WTC11 (cell line): ENCODE measurements around the gene SUPT4H1. TPM values are rescaled to one million over a fixed set of nuclear protein-coding genes. Genes with fewer than 3 reads are reported as not detected.

Experiments used
- ATAC-seq: fragments of 200-7000 bp; cut with Tn5 transposase; 2 replicates; pipeline ENCODE4 v1.10.0; 2021; ENCODE audit warnings: mild to moderate bottlenecking, moderate library complexity
- CTCF ChIA-PET: fragments of 300-600 bp; sonication (Branson Sonifier 250); formaldehyde crosslinking; loops from one replicate; lab custom pipeline; 2021; ENCODE audit warnings: antibody characterized with exemption; lab: Charles Lee
- POLR2A ChIA-PET: fragments of 350-600 bp; sonication (Branson Sonifier 250); formaldehyde crosslinking; loops from one replicate; lab custom pipeline; 2021; ENCODE audit warnings: antibody characterized with exemption; lab: Charles Lee
- DNase-seq: peaks from one replicate; pipeline ENCODE4 v3.0.0; 2021; ENCODE audit warnings: low spot score
- H3K27ac Mint-ChIP-seq: 2 replicates; pipeline ENCODE4 v1.8.0; 2021; ENCODE audit warnings: mixed read lengths
- H3K27me3 Mint-ChIP-seq: 2 replicates; pipeline ENCODE4 v1.8.0; 2021; ENCODE audit warnings: low read depth, mild to moderate bottlenecking, moderate library complexity, mixed read lengths
- H3K36me3 Mint-ChIP-seq: 2 replicates; pipeline ENCODE4 v1.8.0; 2021; ENCODE audit warnings: mixed read lengths
- H3K4me1 Mint-ChIP-seq: 2 replicates; pipeline ENCODE4 v1.8.0; 2022; ENCODE audit warnings: mixed read lengths
- H3K4me3 Mint-ChIP-seq: 2 replicates; pipeline ENCODE4 v1.8.0; 2021; ENCODE audit warnings: mild to moderate bottlenecking, moderate library complexity, mixed read lengths
- H3K9me3 Mint-ChIP-seq: 2 replicates; pipeline ENCODE4 v1.8.0; 2021; ENCODE audit warnings: mixed read lengths
- ATF1 ChIP-seq: sonication (generic); formaldehyde crosslinking; IDR thresholded peaks from 2 replicates; pipeline ENCODE4 v1.8.1; 2023; ENCODE audit warnings: mild to moderate bottlenecking, moderate library complexity, missing genetic modification reagents
- CREM ChIP-seq: sonication (generic); formaldehyde crosslinking; IDR thresholded peaks from 2 replicates; pipeline ENCODE4 v1.8.1; 2022; ENCODE audit warnings: mild to moderate bottlenecking, missing genetic modification reagents, moderate library complexity
- CTCF ChIP-seq: fragments of 200-600 bp; IDR thresholded peaks from 2 replicates; pipeline ENCODE4 v1.8.0; 2022; ENCODE audit warnings: antibody characterized with exemption
- FOXK1 ChIP-seq: sonication (generic); formaldehyde crosslinking; IDR thresholded peaks from 2 replicates; pipeline ENCODE4 v1.8.0; 2022; ENCODE audit warnings: mild to moderate bottlenecking, moderate library complexity, missing genetic modification reagents
- GRHL2 ChIP-seq: fragments of 250-450 bp; sonication (Bioruptor Pico); IDR thresholded peaks from 2 replicates; pipeline ENCODE4 v1.8.0; 2022; ENCODE audit warnings: mild to moderate bottlenecking, moderate library complexity; ENCODE audit not compliant: insufficient replicate concordance, severe bottlenecking
- GTF2I ChIP-seq: fragments of 250-450 bp; sonication (Bioruptor Pico); conservative IDR thresholded peaks from 2 replicates; pipeline ENCODE4 v1.4.0; 2021; ENCODE audit warnings: mild to moderate bottlenecking
- IRF1 ChIP-seq: sonication (generic); formaldehyde crosslinking; IDR thresholded peaks from 2 replicates; pipeline ENCODE4 v1.8.0; 2023; ENCODE audit warnings: missing genetic modification reagents
- JAZF1 ChIP-seq: fragments of 250-450 bp; sonication (Bioruptor Pico); IDR thresholded peaks from 2 replicates; pipeline ENCODE4 v1.9.0; 2021; ENCODE audit warnings: moderate library complexity, mild to moderate bottlenecking, inconsistent platforms
- MAX ChIP-seq: sonication (generic); formaldehyde crosslinking; IDR thresholded peaks from 2 replicates; pipeline ENCODE4 v1.8.0; 2022; ENCODE audit warnings: mild to moderate bottlenecking, missing genetic modification reagents
- NFATC4 ChIP-seq: fragments of 250-450 bp; sonication (Bioruptor Pico); IDR thresholded peaks from 2 replicates; pipeline ENCODE4 v1.9.0; 2021; ENCODE audit warnings: mild to moderate bottlenecking
- NR3C1 ChIP-seq: sonication (generic); formaldehyde crosslinking; conservative IDR thresholded peaks from 2 replicates; pipeline ENCODE4 v1.8.1; 2023; ENCODE audit warnings: low read depth, mild to moderate bottlenecking, missing genetic modification reagents
- PRRX2 ChIP-seq: fragments of 250-450 bp; sonication (Bioruptor Pico); IDR thresholded peaks from 2 replicates; pipeline ENCODE4 v1.8.0; 2021; ENCODE audit warnings: mild to moderate bottlenecking
- ZNF232 ChIP-seq: sonication (generic); formaldehyde crosslinking; IDR thresholded peaks from 2 replicates; pipeline ENCODE4 v1.8.0; 2022; ENCODE audit warnings: mild to moderate bottlenecking, missing genetic modification reagents
- ZNF396 ChIP-seq: fragments of 250-450 bp; sonication (Bioruptor Pico); IDR thresholded peaks from 2 replicates; pipeline ENCODE4 v1.8.0; 2021; ENCODE audit warnings: mild to moderate bottlenecking, moderate library complexity, borderline replicate concordance
- ZNF416 ChIP-seq: fragments of 250-450 bp; sonication (Bioruptor Pico); IDR thresholded peaks from 2 replicates; pipeline ENCODE4 v1.9.0; 2021; ENCODE audit warnings: mild to moderate bottlenecking, inconsistent platforms
- ZNF671 ChIP-seq: fragments of 250-450 bp; sonication (Bioruptor Pico); IDR thresholded peaks from 2 replicates; pipeline ENCODE4 v1.8.0; 2021; ENCODE audit warnings: mild to moderate bottlenecking
- total RNA-seq: library from RNA; stranded (reverse); gene quantifications from 3 replicates; pipeline ENCODE4 v1.2.3, GENCODE V29; 2021
- TF ChIP-seq, protein P1 (sequence below): sonication (generic); formaldehyde crosslinking; conservative IDR thresholded peaks from 2 replicates; pipeline ENCODE4 v1.8.1; 2022; ENCODE audit warnings: mild to moderate bottlenecking, missing genetic modification reagents
- TF ChIP-seq, protein P2 (sequence below): sonication (generic); formaldehyde crosslinking; IDR thresholded peaks from 2 replicates; pipeline ENCODE4 v1.8.0; 2023; ENCODE audit warnings: missing genetic modification reagents, mild to moderate bottlenecking, borderline replicate concordance
- TF ChIP-seq, protein P3 (sequence below): sonication (generic); formaldehyde crosslinking; IDR thresholded peaks from 2 replicates; pipeline ENCODE4 v1.8.0; 2022; ENCODE audit warnings: mild to moderate bottlenecking, missing genetic modification reagents

The SUPT4H1 gene
- total RNA-seq, 1 experiment from 2014 or later: 85.5 TPM

DNA sequence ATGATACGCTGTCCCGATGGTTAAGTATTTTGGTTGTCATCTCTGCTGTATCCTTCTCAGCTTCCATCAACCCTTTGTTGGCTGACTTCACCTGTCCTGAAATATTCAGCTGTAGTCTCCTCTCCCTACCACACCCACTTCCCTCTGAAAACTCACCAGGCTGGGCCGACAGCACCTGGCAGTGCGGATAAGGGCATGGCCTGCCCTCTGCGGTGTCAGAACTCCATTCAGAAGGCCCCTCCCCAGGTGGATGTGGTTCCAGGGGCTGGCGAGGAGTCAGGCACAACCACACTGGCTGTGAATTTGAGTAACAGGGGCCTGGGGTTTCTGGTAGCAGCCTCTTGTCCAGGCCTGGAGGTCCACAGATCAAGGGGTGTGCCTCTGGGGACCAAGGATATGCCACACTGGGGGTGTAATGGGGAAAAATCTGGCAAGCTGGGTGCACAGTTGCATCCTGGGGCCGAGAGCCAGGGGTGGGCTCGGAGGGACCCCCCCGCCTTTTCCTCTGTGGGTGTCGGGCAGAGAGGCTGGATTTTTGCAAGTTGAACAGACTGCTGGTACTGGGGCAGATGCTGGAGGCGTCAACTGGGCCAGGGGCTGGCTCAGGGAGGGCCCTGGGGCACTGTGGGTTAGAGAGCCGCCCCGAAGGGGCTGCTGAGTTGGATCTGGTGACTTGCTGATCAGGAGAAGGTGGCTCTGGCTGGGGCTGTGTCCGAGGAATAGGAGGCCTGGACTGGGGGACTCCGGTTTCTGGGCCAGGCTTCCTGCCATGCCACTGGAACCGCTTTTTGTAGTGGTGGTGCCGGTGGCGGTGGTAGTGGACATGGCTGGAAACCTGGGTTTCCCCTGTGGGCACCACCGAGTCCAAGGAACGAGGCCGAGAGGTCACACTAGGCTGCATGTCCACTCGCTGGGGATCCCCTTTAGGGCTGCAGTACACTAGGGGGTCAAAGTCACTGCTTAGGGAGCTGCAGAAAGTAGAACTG lies 5.6 kb upstream of the SUPT4H1 start:
- H3K27ac Mint-ChIP-seq: no peak overlapping the region
- no peaks in the 10 kb centered on the region for H3K9me3 Mint-ChIP-seq
- no peak for DNase-seq
- no peak for TF ChIP-seq CREM (CRISPR knock-in tag)
- no peak for TF ChIP-seq CTCF
- TF ChIP-seq JAZF1 (CRISPR knock-in tag): no peak
- TF ChIP-seq, protein P1, sequence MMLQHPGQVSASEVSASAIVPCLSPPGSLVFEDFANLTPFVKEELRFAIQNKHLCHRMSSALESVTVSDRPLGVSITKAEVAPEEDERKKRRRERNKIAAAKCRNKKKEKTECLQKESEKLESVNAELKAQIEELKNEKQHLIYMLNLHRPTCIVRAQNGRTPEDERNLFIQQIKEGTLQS (CRISPR knock-in tag): no peak
- TF ChIP-seq, protein P2, sequence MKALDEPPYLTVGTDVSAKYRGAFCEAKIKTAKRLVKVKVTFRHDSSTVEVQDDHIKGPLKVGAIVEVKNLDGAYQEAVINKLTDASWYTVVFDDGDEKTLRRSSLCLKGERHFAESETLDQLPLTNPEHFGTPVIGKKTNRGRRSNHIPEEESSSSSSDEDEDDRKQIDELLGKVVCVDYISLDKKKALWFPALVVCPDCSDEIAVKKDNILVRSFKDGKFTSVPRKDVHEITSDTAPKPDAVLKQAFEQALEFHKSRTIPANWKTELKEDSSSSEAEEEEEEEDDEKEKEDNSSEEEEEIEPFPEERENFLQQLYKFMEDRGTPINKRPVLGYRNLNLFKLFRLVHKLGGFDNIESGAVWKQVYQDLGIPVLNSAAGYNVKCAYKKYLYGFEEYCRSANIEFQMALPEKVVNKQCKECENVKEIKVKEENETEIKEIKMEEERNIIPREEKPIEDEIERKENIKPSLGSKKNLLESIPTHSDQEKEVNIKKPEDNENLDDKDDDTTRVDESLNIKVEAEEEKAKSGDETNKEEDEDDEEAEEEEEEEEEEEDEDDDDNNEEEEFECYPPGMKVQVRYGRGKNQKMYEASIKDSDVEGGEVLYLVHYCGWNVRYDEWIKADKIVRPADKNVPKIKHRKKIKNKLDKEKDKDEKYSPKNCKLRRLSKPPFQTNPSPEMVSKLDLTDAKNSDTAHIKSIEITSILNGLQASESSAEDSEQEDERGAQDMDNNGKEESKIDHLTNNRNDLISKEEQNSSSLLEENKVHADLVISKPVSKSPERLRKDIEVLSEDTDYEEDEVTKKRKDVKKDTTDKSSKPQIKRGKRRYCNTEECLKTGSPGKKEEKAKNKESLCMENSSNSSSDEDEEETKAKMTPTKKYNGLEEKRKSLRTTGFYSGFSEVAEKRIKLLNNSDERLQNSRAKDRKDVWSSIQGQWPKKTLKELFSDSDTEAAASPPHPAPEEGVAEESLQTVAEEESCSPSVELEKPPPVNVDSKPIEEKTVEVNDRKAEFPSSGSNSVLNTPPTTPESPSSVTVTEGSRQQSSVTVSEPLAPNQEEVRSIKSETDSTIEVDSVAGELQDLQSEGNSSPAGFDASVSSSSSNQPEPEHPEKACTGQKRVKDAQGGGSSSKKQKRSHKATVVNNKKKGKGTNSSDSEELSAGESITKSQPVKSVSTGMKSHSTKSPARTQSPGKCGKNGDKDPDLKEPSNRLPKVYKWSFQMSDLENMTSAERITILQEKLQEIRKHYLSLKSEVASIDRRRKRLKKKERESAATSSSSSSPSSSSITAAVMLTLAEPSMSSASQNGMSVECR (CRISPR knock-in tag): no peak
- TF ChIP-seq ZNF232 (CRISPR knock-in tag): no peak
- TF ChIP-seq GRHL2 (CRISPR knock-in tag): no peak
- TF ChIP-seq GTF2I: no peak
- TF ChIP-seq, protein P3, sequence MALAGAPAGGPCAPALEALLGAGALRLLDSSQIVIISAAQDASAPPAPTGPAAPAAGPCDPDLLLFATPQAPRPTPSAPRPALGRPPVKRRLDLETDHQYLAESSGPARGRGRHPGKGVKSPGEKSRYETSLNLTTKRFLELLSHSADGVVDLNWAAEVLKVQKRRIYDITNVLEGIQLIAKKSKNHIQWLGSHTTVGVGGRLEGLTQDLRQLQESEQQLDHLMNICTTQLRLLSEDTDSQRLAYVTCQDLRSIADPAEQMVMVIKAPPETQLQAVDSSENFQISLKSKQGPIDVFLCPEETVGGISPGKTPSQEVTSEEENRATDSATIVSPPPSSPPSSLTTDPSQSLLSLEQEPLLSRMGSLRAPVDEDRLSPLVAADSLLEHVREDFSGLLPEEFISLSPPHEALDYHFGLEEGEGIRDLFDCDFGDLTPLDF (CRISPR knock-in tag): no peak
- no peak for TF ChIP-seq IRF1
- no peak for TF ChIP-seq NR3C1 (CRISPR knock-in tag)
- no peak for TF ChIP-seq NFATC4
- TF ChIP-seq FOXK1 (CRISPR knock-in tag): no peak
- TF ChIP-seq ZNF396 (CRISPR knock-in tag): no peak
- TF ChIP-seq ZNF416 (CRISPR knock-in tag): no peak
- no peak for TF ChIP-seq ATF1 (CRISPR knock-in tag)
- no peak for TF ChIP-seq MAX (CRISPR knock-in tag)
- TF ChIP-seq PRRX2 (CRISPR knock-in tag): no peak
- TF ChIP-seq ZNF671 (CRISPR knock-in tag): no peak
- TF ChIP-seq, all 79 proteins: peak for 0
- Mint-ChIP-seq H3K4me1 (peaks cover 18% of the 10 kb centered on the region), H3K36me3 (no peaks in the 10 kb centered on the region), H3K4me3 (no peak overlapping the region), H3K27me3 (no peaks in the 10 kb centered on the region)
- no peak for ATAC-seq
- ChIA-PET POLR2A (interaction anchor here (0.7 kb wide), 1 partner anchor 73 kb away, joined by 4 read pairs; no protein-coding TSS in a partner anchor), CTCF (interaction anchor here (0.8 to 2.1 kb wide), 3 partner anchors 21 to 60 kb away, joined by 5 to 8 read pairs (median 5); partner anchors contain the start of gene RNF43)
